ENCODE measurements around the gene SUSD6. TPM values are rescaled to one million over a fixed set of nuclear protein-coding genes. Genes with fewer than 3 reads are reported as not detected.

The SUSD6 gene
- total RNA-seq, 1 experiment from 2014 or later = 44.7 TPM

DNA sequence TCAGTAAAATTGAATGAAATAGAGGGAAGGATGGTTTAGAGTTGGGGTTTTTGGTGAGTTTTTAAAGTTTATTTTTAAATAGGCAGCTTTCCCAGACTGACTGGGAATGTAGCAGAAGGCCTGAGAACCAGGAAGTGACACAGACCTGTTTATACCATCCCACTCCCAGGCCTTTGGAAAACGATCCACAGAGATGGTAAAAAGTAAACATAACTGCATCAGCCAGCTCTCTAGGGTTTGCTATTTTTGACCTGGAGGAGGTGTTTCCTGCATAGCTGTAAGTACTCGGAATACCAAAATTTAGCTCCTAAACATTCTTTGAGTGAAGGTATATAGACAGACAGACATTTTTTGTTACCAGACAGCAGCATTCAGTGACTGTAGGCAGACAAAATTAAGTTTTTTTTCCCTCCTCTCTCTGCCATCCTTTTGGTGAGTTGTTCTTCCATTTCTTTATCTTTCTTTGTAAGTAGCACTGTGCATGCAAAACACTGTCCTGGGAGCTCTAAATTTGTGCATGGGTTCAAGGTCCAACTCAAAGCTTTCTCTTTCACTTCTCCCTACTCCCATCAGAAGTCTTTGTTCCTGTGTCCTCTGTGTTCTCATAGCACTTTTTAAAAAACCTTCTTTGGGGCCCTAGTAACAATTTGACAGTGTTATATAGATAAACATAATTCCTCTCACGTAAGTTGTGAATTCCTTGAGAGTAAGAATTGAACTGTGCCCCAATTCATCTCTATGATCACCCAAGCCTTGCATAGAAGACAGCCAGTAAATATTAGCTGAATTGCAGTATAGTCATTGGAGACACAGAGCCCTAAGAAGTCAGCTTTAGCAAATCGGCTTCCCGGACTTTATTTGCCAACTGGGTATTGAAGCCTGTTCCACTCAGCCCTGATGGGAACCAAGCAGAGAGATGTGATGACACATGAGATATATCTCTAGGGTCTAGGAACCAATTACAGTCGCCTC is 37.4 kb downstream of the SUSD6 start:
- CTCF ChIA-PET = interaction anchor here (0.9 to 1.7 kb wide), 3 partner anchors 9 to 26 kb away, joined by 3 to 6 read pairs (median 4); no protein-coding TSS in a partner anchor
- no peak for DNase-seq
- intact Hi-C loops (cut with micrococcal nuclease; ENCODE audit: unreplicated experiment) = no loop called here
- H3K27me3 Mint-ChIP-seq (ENCODE audit: unreplicated experiment) = no peaks in the 10 kb centered on the region
- peak overlapping the region; percentile 8 for H3K4me3 Mint-ChIP-seq (ENCODE audit: low read depth, unreplicated experiment)
- H3K9me3 Mint-ChIP-seq (ENCODE audit: low read depth, unreplicated experiment) = no peaks in the 10 kb centered on the region
- TF ChIP-seq CTCF (IDR thresholded peaks at IDR 0.05; ENCODE audit: unreplicated experiment) = no peak
- H3K4me1 Mint-ChIP-seq (ENCODE audit: low read depth, unreplicated experiment) = peaks cover 77% of the 10 kb centered on the region
- no peak overlapping the region for H3K27ac Mint-ChIP-seq (ENCODE audit: unreplicated experiment)
- H3K36me3 Mint-ChIP-seq (ENCODE audit: insufficient read depth, unreplicated experiment) = peaks cover 17% of the 10 kb centered on the region
- BruUV-seq (replicated peaks) = no TSS peak

DNA sequence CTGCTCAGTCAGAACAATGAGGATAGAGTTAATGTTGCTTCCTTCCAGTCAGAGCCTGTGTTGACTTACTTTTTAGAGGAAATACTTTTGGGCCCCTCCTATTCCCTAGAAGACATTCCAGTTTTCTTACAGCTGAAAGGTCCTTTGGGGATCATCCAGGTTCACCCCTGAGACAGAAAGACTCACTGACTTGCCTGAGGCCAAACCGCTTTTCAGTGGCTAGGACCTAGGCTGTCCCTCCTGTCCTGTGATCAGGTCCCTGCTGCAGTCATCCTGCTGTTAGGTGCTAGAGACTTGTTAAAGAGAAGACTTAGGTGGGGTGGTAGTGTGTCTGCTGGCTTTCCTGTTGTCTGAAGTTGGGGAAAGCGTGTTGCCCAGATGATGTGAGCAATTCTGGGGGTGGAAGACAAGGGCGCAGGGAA is 39.6 kb downstream of the SUSD6 start:
- H3K36me3 Mint-ChIP-seq (ENCODE audit: insufficient read depth, unreplicated experiment) = peaks cover 10% of the 10 kb centered on the region
- DNase-seq = peak; percentile 22
- no peaks in the 10 kb centered on the region for H3K9me3 Mint-ChIP-seq (ENCODE audit: low read depth, unreplicated experiment)
- BruUV-seq (replicated peaks) = no TSS peak
- no peak for TF ChIP-seq CTCF (IDR thresholded peaks at IDR 0.05; ENCODE audit: unreplicated experiment)
- peaks cover 73% of the 10 kb centered on the region for H3K4me1 Mint-ChIP-seq (ENCODE audit: low read depth, unreplicated experiment)
- intact Hi-C loops (cut with micrococcal nuclease; ENCODE audit: unreplicated experiment) = loop anchor here (2.0 kb wide), 1 partner anchor 30 kb away; no protein-coding TSS in a partner anchor
- CTCF ChIA-PET = interaction anchor here (1.0 kb wide), 1 partner anchor 18 kb away, joined by 6 read pairs; no protein-coding TSS in a partner anchor
- H3K27me3 Mint-ChIP-seq (ENCODE audit: unreplicated experiment) = no peaks in the 10 kb centered on the region
- H3K27ac Mint-ChIP-seq (ENCODE audit: unreplicated experiment) = peak overlapping the region; percentile 57
- H3K4me3 Mint-ChIP-seq (ENCODE audit: low read depth, unreplicated experiment) = peak overlapping the region; percentile 17

DNA sequence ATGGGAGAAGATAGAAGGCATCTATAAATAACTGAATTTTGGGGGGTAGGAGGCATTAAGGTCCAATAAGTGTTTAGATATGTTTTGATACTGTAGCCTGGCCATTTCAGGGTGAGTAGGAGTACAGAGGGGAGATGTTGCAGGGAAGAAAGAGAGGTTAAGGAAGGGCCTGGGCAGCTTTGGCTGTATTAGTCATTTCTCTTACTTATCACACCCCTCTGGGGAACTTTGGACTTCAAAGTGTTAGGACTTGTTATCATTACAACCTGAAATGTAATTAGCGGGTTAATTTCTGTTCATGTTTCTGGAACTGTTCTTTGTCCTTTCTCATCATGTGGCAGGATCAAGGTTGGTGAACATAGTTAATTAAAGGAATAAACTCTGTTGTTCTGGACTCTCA is 40.3 kb downstream of the SUSD6 start:
- Mint-ChIP-seq H3K27me3 (ENCODE audit: unreplicated experiment) (no peaks in the 10 kb centered on the region), H3K36me3 (ENCODE audit: insufficient read depth, unreplicated experiment) (peaks cover 10% of the 10 kb centered on the region), H3K4me3 (ENCODE audit: low read depth, unreplicated experiment) (peak overlapping the region; percentile 17), H3K27ac (ENCODE audit: unreplicated experiment) (peak overlapping the region; percentile 57), H3K9me3 (ENCODE audit: low read depth, unreplicated experiment) (no peaks in the 10 kb centered on the region), H3K4me1 (ENCODE audit: low read depth, unreplicated experiment) (peaks cover 75% of the 10 kb centered on the region)
- no peak for DNase-seq
- CTCF ChIA-PET = interaction anchor here (1.0 kb wide), 1 partner anchor 18 kb away, joined by 6 read pairs; no protein-coding TSS in a partner anchor
- no peak for TF ChIP-seq CTCF (IDR thresholded peaks at IDR 0.05; ENCODE audit: unreplicated experiment)
- BruUV-seq (replicated peaks) = no TSS peak
- intact Hi-C loops (cut with micrococcal nuclease; ENCODE audit: unreplicated experiment) = loop anchor here (2.0 kb wide), 1 partner anchor 31 kb away; no protein-coding TSS in a partner anchor

DNA sequence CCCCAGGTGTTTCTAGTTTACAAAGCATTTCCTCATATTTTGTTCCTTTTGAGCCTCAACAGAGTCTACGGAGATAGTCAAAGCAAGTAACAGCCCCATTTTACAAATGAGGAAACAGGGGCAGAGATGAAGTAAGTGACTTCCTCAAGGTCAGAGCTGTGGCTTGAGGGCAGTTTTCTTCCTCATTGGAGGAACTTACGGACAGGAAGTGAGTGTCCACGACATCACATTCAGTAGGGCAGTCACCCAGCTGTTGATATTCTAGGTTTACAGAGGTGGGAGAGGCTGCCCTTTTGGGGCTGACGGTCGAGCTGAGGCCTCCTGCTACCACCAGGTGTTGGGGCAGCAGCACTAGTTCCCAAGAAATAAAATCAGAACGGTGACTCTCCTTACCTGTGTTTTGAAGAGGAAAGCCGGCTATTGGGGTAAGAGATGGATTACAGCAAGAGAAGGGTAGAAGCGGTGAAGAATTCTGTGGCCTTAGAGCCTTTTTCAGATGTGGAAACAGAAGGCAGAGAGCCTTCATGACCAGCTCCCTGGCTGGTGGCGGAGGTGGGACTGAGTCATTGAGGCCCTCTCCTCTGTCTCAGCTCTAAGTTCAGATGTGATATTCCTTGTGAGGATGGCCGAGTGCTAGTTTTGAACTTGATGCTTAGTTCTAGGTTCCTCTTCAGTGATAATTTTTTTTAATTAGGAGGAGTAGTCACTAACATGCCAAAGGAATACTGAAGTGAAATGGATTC is 41.7 kb downstream of the SUSD6 start:
- CTCF ChIA-PET = interaction anchor here (0.7 to 1.4 kb wide), 3 partner anchors 9 to 22 kb away, joined by 4 to 9 read pairs (median 5); no protein-coding TSS in a partner anchor

More for the DNA sequence above, 41.7 kb downstream of the SUSD6 start:
- TF ChIP-seq CTCF (IDR thresholded peaks at IDR 0.05; ENCODE audit: unreplicated experiment) = no peak
- intact Hi-C loops (cut with micrococcal nuclease; ENCODE audit: unreplicated experiment) = no loop called here
- peaks cover 10% of the 10 kb centered on the region for H3K36me3 Mint-ChIP-seq (ENCODE audit: insufficient read depth, unreplicated experiment)
- peaks cover 88% of the 10 kb centered on the region for H3K4me1 Mint-ChIP-seq (ENCODE audit: low read depth, unreplicated experiment)
- DNase-seq = no peak
- peak overlapping the region; percentile 32 for H3K27ac Mint-ChIP-seq (ENCODE audit: unreplicated experiment)
- H3K9me3 Mint-ChIP-seq (ENCODE audit: low read depth, unreplicated experiment) = no peaks in the 10 kb centered on the region
- no peaks in the 10 kb centered on the region for H3K27me3 Mint-ChIP-seq (ENCODE audit: unreplicated experiment)
- no peak overlapping the region for H3K4me3 Mint-ChIP-seq (ENCODE audit: low read depth, unreplicated experiment)
- no TSS peak for BruUV-seq (replicated peaks)
